ENCODE data around the gene HOXA3.

The HOXA3 gene

DNA sequence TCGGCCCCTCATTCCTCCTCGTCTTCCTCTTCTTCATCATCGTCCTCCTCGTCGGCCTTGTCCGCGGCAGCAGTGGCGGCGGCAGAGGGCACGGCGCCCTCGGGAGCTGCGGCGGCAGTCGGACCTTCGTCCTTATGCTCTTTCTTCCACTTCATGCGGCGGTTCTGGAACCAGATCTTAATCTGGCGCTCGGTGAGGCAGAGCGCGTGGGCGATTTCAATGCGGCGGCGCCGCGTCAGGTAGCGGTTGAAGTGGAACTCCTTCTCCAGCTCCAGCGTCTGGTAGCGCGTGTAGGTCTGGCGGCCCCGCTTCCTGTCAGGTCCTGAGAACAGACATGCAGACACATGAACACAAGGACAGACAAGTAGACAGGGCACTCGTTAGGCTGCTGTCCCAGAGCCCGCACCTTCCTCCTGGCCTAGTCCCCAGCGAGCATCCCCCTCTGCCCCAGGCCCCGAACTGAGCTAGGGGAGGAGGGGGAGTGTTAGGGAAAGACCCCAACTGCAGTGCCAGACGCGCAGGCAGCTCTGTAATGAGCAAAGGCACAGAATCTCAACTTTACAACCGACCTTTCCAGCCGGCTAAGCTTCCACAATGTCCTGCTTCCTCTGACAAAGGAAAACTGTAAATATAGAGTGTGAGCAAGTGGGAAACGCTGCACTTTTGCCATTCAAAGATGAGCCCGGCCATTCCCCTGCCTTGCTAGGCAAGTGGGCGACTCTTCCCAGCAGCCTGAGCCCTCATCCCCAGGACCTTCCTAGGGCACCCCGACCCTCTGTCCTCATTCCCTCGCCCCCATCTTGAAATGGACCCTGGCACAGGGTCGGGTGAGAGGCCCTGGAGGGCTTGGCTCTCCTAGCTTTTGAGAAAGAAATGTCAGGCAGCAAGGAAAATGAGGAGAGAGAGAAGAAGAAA, 2.8 kb upstream of the HOXA3 start:
- DNase-seq, result no peak

DNA sequence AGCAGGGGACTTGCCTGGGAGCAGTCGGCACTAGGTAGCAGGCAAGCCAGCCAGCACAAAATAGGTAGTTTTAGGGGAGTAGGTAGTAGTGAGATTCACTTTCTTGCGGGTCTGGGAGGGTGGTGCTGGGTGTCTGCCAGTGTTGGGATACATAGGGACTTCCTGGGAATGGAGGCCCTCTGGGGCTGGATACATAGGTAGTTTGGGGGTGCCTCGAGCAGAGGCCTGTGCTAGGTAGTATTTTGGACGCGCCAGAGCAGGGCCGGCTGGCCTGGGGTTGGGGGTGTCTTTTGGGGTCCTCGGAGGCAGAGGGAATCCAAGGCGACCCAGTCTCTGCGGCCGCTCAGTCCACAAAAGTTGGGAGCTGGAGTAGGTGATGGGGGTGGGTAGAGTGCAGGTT, 2.0 kb upstream of the HOXA3 start:
- DNase-seq, result no peak

- no peak for DNase-seq
Measured at GRCh38 chr7:27153526-27153925, 1.1 kb upstream of the HOXA3 start.

DNA sequence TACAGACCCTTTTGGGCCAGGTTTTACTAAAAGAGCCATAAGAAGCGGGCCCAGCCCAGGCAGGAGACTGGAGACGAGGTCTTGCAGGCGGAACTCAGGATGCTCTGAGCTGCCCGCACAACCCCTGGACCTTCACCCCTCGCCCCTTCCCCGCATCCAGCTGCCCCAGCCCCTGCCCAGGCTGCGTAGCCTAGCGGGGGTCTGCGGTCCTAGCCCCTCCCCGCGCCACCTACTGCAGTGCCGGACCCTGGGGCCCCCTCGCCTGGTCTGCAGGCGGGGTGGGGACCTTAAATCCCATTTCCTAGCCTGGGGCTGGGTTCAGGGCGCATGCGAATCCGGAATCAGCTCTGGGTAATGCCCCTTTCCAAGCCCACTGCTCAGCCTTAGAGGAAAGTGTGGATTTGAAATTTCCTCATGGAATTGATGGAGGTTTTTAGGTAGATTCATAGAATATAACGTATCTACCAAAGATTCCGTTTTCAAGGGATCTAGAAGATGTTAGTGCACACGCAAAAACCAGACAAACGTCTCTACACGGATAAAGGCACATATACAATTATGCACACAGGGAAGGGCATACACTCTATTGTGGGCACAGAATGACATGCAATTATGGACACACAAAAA, 546 bp upstream of the HOXA3 start:
- DNase-seq, result no peak

GRCh38 chr7:27151341-27151930, 947 bp downstream of the HOXA3 start:
- DNase-seq, result no peak

DNA sequence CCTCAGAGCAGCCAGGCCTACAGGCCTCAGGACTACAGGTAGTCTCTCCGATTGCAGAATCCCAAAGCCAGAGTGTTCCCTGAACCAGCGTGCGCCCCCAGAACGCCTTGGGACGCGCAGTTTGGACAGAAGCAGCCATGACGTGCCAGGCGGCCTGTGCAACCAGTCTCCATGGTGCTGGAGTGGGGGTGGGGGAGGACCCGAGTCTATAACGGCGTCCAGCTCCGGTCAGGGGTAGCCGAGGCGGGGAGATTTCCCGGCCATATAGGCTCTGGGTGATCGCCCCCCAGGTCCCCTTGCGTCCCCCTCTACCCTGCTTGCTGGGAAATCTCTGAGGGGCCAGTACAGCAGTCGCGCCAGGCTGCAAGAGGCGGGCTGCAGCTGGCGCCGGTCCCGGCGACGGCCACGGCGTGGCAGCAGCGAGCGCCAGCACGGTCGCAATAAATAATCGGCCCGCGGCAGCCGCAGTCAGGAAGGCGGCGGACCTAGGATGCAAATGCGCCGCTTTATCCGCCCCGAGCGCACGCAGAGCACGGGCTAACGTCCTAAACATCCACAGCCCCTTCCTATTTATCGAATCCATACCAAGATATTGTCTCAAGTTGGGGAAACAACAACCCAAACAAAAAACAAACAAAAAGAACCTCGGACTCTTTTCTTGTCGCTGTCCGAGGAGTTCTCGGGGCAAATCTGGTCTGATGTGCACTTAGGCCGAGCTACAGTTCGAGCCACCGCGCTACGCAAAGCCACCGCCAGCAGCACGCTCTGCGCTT, 1.6 kb downstream of the HOXA3 start:
- peak; percentile 83 for DNase-seq

DNA sequence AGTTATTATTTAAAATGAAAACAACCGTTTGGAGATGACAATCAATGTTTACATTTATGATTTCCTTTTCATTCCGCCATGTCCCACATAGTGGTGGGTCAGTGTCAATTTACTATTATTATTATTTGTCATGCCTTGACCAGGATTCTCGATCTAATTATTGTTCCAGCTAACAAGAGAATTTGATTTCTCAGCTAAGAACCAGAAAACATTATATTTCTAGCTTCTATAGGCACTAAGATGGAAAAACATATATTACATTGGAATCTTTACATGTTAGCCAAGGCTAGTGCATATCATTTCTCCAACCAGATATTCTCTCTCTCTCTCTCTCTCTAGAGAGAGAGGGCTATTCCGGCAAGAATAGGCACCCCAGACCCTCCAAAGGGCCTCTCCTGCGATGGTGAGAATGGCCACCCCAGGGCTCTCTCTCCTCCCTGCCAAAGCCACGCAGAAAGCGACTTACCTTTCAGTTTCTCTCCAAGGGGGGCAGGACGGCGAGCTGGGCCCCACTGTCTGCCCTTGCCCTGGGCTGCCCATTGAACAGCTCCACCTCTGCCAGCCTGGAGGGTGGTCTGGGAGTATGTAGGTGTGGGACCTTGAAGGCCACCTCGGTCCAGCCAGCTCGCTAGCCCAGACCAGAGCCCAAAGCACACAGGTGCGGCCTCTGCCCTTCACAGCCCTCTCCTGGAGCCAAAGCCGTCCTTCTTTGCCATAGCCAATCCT, 2.4 kb downstream of the HOXA3 start:
- DNase-seq, result no peak

DNA sequence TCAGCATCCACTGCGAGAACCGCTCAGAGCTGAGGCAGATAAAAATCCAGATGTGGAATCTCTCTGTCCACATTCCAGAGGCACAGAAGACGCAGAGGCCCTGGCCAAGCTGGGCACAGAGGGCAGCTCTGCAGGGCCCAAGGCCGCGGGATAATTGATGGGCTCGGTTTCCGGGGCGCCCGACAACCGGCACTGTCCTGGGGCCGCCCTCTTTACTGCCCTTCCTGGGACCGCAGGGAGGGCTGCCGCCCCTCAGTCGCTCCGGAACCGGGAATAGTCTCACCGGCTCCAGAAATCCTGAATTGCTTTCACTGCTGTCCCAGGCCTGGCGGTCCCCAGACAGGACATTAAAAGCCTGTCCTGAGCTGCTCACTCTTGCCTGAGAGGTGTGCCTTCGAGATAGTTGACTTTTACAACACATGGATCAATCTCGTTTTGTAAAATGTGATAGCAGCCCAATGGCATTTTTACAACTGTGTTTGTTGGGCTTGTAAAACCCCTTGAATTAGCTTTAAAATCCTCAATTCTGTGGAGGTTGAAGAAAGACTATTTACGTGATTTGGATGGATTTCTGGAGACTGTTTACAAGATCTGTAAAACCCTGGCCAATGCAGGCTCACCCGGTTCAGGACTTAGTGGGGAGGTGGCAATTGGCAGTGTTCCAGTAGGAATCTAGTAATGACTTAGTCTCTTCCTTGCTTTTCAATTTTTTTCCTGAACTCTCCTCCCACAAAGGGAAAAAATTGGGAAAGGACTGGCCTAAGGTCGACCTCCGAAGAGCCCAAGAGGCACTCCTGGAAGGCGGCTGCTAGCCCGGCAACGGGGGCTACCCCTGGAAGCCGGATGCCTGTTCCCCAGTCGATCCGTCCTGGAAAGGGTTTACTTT, 3.4 kb downstream of the HOXA3 start:
- no peak for DNase-seq

GRCh38 chr7:27148031-27148755, 4.2 kb downstream of the HOXA3 start:
- no peak for DNase-seq

GRCh38 chr7:27147199-27148030, 5.0 kb downstream of the HOXA3 start, which contains the start of gene HOXA6:
HOXA6 (minus strand) TSS chr7:27147774; CDS start chr7:27147749, 25 bp downstream.
- DNase-seq, result peak; percentile 58

GRCh38 chr7:27146491-27147198, 5.7 kb downstream of the HOXA3 start:
- no peak for DNase-seq

DNA sequence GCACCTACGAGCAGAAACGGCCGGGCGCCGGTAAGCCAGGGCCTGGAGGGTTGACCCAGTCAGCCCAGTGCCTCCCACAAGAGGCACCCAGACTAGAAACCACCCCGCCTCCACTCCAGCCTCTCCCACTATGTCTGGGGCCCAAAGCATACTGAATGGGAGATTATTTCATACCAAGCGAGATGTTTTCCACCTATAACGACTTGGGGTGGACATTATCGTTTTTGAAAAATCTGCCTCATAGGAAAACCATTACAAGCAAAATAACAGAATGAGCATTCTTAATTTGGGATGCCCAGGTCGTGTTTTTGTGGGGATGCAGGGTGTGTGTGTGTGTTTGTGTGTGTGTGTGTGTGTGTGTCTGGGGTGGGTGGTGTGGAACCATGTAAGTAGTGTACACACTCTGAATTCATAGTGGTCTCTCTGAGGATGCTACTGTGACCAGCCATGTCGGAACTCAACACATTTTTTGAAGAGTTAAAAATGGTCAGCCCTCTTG, 6.4 kb downstream of the HOXA3 start:
- no peak for DNase-seq

DNA sequence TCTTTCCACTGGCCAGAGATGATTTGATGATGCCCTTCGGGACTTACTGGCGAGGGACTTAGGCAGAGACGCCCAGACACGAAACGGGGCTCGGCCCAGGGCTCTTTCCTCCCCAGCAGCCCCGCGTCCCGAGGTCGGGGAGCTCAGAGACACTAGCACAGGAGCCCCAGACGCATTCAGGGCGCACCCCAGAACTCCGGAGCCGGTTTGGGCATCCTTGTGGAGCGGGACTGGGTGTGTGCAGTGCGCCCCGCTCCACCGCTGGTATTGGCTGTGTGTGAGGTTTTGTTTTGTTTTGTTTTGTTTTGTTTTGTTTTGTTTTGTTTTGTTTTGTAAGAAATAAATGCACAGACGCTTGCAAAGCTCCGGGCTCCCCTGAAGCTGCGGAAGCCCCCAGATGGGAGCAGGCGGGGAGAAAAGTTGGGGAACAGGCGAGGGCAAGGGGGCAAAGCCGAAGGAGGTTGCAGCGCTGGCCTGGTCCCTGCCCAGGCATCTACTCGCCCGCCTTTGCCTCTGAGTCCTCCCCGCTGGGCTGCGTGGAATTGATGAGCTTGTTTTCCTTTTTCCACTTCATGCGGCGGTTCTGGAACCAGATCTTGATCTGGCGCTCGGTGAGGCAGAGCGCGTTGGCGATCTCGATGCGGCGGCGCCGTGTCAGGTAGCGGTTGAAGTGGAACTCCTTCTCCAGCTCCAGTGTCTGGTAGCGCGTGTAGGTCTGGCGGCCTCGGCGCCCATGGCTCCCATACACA, 7.0 kb downstream of the HOXA3 start:
- DNase-seq, result no peak

GRCh38 chr7:27144781-27145164, 7.6 kb downstream of the HOXA3 start:
- no peak for DNase-seq

GRCh38 chr7:27143950-27144780, 8.2 kb downstream of the HOXA3 start:
- DNase-seq, result no peak

DNA sequence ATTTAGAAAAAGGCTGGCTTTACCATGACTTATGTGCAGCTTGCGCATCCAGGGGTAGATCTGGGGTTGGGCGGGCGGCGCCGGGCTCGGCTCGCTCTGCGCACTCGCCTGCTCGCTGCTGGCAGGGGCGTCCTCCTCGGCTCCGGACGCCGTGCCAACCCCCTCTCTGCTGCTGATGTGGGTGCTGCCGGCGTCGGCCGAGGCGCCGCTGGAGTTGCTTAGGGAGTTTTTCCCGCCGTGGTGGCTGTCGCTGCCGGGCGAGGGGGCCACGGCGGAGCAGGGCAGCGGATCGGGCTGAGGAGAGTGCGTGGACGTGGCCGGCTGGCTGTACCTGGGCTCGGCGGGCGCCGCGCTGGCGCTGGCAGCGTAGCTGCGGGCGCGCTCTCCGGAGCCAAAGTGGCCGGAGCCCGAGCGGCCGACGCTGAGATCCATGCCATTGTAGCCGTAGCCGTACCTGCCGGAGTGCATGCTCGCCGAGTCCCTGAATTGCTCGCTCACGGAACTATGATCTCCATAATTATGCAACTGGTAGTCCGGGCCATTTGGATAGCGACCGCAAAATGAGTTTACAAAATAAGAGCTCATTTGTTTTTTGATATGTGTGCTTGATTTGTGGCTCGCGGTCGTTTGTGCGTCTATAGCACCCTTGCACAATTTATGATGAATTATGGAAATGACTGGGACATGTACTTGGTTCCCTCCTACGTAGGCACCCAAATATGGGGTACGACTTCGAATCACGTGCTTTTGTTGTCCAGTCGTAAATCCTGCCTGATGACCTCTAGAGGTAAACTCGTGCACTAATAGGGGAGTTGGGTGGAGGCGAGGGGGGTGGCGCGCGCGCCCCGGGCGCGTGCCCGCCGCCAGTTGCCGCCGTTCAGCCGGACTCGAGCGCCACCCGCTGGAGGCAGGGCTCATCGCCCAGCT, 9.1 kb downstream of the HOXA3 start, which contains the start of gene HOXA5:
Gene HOXA5 (minus strand): TSS at position 659 of the 927 bp plus-strand sequence. CDS start 74 bp downstream, at position 585.
- peak; percentile 91 for DNase-seq

Measured in fibroblast of skin of abdomen (primary cell).